ENCODE data around the gene SUFU.

DNA sequence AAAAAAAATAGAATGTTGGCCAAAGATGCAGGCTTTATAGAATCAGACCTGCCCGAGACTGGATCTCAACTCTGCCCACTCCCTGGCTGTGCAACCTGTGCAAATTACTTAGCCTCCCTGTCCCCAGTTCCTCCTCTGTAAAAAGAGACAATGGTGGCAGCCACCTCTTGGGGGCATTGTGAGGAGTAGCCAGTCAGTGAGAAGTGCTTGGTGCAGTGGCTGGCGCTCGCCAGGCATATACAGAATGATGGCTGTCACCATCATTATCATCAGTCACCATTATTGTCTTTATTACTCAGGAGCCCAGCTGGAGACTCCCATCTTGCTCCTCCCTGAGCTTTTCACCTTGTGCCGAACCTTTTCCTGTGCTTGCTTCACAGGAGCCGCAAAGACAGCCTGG is 111.1 kb downstream of the SUFU start:
- TF ChIP-seq, protein P1, sequence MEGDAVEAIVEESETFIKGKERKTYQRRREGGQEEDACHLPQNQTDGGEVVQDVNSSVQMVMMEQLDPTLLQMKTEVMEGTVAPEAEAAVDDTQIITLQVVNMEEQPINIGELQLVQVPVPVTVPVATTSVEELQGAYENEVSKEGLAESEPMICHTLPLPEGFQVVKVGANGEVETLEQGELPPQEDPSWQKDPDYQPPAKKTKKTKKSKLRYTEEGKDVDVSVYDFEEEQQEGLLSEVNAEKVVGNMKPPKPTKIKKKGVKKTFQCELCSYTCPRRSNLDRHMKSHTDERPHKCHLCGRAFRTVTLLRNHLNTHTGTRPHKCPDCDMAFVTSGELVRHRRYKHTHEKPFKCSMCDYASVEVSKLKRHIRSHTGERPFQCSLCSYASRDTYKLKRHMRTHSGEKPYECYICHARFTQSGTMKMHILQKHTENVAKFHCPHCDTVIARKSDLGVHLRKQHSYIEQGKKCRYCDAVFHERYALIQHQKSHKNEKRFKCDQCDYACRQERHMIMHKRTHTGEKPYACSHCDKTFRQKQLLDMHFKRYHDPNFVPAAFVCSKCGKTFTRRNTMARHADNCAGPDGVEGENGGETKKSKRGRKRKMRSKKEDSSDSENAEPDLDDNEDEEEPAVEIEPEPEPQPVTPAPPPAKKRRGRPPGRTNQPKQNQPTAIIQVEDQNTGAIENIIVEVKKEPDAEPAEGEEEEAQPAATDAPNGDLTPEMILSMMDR (IDR thresholded peaks at IDR 0.05), result no peak
- TF ChIP-seq POLR2A (IDR thresholded peaks at IDR 0.05), result no peak

Data from Peyer's patch (tissue), 4 donors.